Kidney (tissue), 14 donors: ENCODE measurements around the gene RNF157. TPM values are rescaled to one million over a fixed set of nuclear protein-coding genes. Genes with fewer than 3 reads are reported as not detected.

Source experiments
- DNase-seq, 5 donors: peaks; one replicate each; pipeline ENCODE4 v3.0.0-alpha.2; 2013 to 2020
- FAIRE-seq: peaks from 2 replicates; lab custom pipeline; 2012; peaks lifted over from hg19 to GRCh38; lab: Jason Lieb, UNC
- H3K27ac ChIP-seq, 2 donors: one replicate each; pipeline ENCODE4 v1.7.0; 2013; ENCODE audit warnings: low read depth in 2 of 2, low read length in 2 of 2, inconsistent platforms in 1 of 2
- H3K27me3 ChIP-seq: one replicate; pipeline ENCODE4 v1.7.1; 2013; ENCODE audit warnings: low read length, inconsistent platforms; ENCODE audit not compliant: control insufficient read depth, insufficient read depth
- H3K36me3 ChIP-seq, 3 donors: one replicate each; pipeline versions ENCODE4 v1.7.0 to v1.7.1; 2013; ENCODE audit warnings: low read length in 3 of 3, control low read depth in 1 of 3, inconsistent platforms in 1 of 3; ENCODE audit not compliant: insufficient read depth in 3 of 3, control insufficient read depth in 2 of 3
- H3K4me1 ChIP-seq, 3 donors: one replicate each; pipeline versions ENCODE4 v1.7.0 to v1.7.1; 2013; ENCODE audit warnings: low read length in 3 of 3, inconsistent platforms in 1 of 3, low read depth in 1 of 3; ENCODE audit not compliant: control insufficient read depth in 2 of 3, insufficient read depth in 2 of 3
- H3K4me3 ChIP-seq, 3 donors: one replicate each; pipeline versions ENCODE4 v1.7.0 to v1.8.1; 2013; ENCODE audit warnings: low read length in 3 of 3, control low read depth in 1 of 3, inconsistent platforms in 1 of 3
- H3K9ac ChIP-seq, 3 donors: one replicate each; pipeline versions ENCODE4 v1.7.0 to v1.7.1; 2013; ENCODE audit warnings: low read length in 3 of 3, control low read depth in 1 of 3, inconsistent platforms in 1 of 3
- H3K9me3 ChIP-seq, 3 donors: one replicate each; pipeline versions ENCODE4 v1.7.0 to v1.7.1; 2013; ENCODE audit warnings: low read length in 3 of 3, control low read depth in 1 of 3, inconsistent platforms in 1 of 3; ENCODE audit not compliant: control insufficient read depth in 2 of 3, insufficient read depth in 1 of 3
- intact Hi-C: fragments of 100-400 bp; cut with DNase I; formaldehyde crosslinking; loops from one replicate; pipeline ENCODE4 v1.11.1; 2022
- polyA plus RNA-seq: library from polyadenylated mRNA; stranded (reverse); fragments of 350-450 nt; fragmentation: Illumina TruSeq; extraction: RNeasy Lipid Tissue Mini Kit (QIAGEN cat#74804); gene quantifications from one replicate; pipeline ENCODE4 v1.2.3, GENCODE V29; 2014; ENCODE audit warnings: low read depth, low replicate concordance; ENCODE audit not compliant: insufficient read depth
- total RNA-seq: library from RNA; stranded (reverse); fragmentation: NEBNext Ultra II Directional; extraction: Animal tissue kit (Norgen Biotek cat#: 25700); gene quantifications from one replicate; pipeline ENCODE4 v1.2.1, GENCODE V29; 2021
- TF ChIP-seq, protein P1 (sequence below): IDR thresholded peaks from 3 replicates; pipeline ENCODE4 v1.5.1; 2012; ENCODE audit warnings: mild to moderate bottlenecking, moderate library complexity, borderline replicate concordance; ENCODE audit not compliant: insufficient read depth; ENCODE audit errors: extremely low read depth
- donor health status: control.
- donor health status: control.
- donor health status: control.
- donor health status: control.
- donor health status: control.
- donor health status: DM: yes; HTN: yes; CAD: no.
- donor health status: Normal renal cell carcinoma (clear cell type).

The RNF157 gene
- total and polyA plus RNA-seq, 2 donors from 2014 or later, result 4.8 to 12.4 TPM

DNA sequence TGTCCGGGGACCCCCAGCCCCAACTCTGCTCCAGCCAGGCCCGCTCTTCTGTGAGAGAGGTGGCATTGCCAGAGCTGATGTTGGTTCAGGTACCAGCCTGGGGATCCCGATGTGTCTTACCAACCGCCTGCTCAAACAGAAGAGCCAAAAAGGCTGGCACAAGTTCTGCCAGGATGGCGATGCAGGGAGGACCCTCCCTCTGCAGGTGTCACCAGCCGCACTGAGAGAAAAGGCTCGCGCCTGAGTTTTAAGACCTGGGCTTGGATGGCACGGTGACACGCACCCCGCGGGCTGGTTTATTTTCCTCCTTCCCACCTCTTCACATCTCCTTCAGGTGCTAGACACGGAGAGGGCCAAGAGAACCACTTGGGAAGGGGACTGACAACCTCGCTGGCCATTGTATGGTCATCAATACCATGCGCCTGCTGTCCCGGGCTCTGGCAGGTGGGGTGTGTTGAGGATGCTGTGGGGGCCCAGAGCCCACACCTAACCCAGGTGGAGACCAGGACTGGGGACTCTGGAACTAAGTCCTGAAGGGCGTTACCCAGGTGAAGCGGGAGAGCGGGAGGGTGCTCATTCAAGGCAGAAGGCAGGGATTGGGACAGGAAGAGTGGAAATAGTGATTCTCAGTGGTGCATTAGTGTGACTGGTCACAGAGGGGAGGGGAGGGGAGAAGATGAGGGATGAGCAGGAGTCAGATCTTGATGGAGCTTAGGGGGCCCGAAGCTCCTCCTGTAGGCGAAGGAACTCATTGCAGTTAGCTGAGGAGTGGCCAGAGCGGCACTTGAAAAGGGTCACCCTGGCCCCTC lies 115.5 kb downstream of the RNF157 start:
- no peak for FAIRE-seq
- TF ChIP-seq, protein P1, sequence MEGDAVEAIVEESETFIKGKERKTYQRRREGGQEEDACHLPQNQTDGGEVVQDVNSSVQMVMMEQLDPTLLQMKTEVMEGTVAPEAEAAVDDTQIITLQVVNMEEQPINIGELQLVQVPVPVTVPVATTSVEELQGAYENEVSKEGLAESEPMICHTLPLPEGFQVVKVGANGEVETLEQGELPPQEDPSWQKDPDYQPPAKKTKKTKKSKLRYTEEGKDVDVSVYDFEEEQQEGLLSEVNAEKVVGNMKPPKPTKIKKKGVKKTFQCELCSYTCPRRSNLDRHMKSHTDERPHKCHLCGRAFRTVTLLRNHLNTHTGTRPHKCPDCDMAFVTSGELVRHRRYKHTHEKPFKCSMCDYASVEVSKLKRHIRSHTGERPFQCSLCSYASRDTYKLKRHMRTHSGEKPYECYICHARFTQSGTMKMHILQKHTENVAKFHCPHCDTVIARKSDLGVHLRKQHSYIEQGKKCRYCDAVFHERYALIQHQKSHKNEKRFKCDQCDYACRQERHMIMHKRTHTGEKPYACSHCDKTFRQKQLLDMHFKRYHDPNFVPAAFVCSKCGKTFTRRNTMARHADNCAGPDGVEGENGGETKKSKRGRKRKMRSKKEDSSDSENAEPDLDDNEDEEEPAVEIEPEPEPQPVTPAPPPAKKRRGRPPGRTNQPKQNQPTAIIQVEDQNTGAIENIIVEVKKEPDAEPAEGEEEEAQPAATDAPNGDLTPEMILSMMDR, result no peak
- Histone ChIP-seq H3K9me3 (no peaks in the 10 kb centered on the region), H3K4me1 (peaks cover 0 to 6% (median 0%) of the 10 kb centered on the region in 3 donors), H3K36me3 (no peaks in the 10 kb centered on the region), H3K27ac (no peak overlapping the region), H3K9ac (no peak overlapping the region), H3K27me3 (no peaks in the 10 kb centered on the region), H3K4me3 (no peak overlapping the region)
- peak in 1 of 5 donors; percentile 42 for DNase-seq
- intact Hi-C loops, result loop anchor here (5.0 kb wide), 1 partner anchor 153 kb away; no protein-coding TSS in a partner anchor

DNA sequence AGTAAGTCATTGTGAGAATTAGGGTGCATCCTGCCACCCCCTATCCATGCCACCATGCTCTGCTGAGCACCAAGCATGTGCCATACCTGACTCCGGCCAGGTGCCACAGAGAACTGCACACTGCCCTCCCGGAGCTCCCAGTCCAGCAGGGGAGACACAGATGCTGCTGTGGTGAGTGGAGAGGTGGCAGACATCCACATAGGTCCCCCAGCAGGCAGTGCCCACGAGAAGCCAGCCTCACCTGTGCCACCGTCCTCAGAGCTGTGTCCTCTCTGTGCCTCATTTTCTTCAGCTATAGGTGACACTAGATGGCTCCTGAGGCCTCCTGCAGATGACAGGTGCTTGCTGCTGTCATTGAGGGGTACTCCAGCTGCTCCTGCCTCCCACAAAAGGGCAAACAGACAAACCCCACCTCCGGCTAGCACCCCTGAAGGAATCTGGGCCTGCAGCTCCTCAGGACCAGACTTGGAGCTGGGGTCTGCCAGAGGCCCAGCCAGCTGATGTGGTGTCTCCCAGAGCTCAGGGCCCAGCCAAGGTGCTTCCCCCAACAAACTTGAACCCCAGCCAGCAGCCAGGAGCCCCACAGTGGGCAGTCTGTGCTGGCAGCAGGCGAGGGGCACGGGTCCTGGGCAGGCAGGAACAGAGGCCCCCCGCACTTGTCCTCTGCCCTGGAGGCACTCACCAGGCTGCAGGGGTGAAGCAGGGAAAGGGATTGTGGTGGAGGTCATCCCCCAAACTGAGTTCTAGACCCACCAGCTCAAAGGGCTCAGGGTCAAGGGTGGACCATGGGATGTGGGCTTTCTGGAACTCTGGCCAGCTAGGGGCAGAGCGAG lies 116.3 kb downstream of the RNF157 start:
- DNase-seq, result peak in 1 of 5 donors; percentile 42
- no peak overlapping the region for H3K4me3 ChIP-seq
- no peak for FAIRE-seq

DNA sequence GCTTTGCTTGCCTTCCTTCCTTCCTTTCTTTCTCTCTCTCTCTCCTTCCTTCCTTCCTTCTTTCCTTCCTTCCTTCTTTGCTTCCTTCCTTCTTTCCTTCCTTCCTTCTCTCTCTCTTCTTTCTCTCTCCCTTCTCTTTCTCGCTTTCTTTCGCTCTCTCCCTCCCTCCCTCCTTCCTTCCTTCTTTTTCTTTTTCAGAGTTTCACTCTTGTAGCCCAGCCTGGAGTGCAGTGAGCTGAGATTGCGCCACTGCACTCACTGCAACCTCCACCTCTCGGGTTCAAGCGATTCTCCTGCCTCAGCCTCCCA lies 117.1 kb downstream of the RNF157 start:
- Histone ChIP-seq H3K4me3 (no peak overlapping the region), H3K9ac (no peak overlapping the region), H3K27me3 (no peaks in the 10 kb centered on the region), H3K9me3 (no peaks in the 10 kb centered on the region), H3K27ac (no peak overlapping the region), H3K4me1 (peaks cover 0 to 6% (median 0%) of the 10 kb centered on the region in 3 donors), H3K36me3 (no peaks in the 10 kb centered on the region)
- intact Hi-C loops, result loop anchor here (5.0 kb wide), 1 partner anchor 154 kb away; no protein-coding TSS in a partner anchor
- DNase-seq (no peak), FAIRE-seq (no peak)
- TF ChIP-seq, protein P1, result no peak

More for the DNA sequence above, 116.3 kb downstream of the RNF157 start:
- Histone ChIP-seq H3K36me3 (no peaks in the 10 kb centered on the region), H3K9me3 (no peaks in the 10 kb centered on the region), H3K9ac (no peak overlapping the region), H3K4me1 (peaks cover 0 to 6% (median 0%) of the 10 kb centered on the region in 3 donors), H3K27ac (no peak overlapping the region), H3K27me3 (no peaks in the 10 kb centered on the region)
- intact Hi-C loops, result loop anchor here (5.0 kb wide), 1 partner anchor 153 kb away; no protein-coding TSS in a partner anchor
- TF ChIP-seq, protein P1, result no peak
